ENCODE data around the gene PTPRE.

PTPRE gene

GRCh38 chr10:127925471-127926207 lies 18.7 kb downstream of the PTPRE start:
- no peaks in the 10 kb centered on the region for H3K27me3 Mint-ChIP-seq
- no peaks in the 10 kb centered on the region for H3K9me3 Mint-ChIP-seq
- no peak for ATAC-seq
- H3K4me3 Mint-ChIP-seq = no peak overlapping the region
- DNase-seq = no peak
- H3K4me1 Mint-ChIP-seq = no peaks in the 10 kb centered on the region
- peak overlapping the region in 1 of 2 donors; percentile 46 for H3K27ac Mint-ChIP-seq

DNA sequence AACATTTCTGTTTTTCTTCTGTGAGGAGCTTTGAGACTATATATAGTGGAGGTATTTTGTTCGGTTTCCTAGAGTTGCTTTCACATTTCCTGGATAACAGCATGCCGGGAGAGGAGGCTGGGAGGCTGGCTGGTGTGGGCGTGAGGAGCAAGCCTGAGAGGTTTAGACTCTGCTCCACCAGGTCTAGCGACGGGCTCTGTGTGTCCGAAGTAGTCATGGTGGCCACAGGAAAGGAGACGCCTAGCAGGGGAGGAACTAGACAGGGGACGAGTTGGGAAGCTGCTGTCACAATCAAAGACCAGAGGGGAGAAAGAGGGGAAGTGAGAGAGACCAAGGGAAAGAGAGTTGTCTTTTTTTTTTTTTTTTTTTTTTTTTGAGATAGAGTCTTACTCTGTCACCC lies 19.6 kb downstream of the PTPRE start:
- Mint-ChIP-seq H3K27ac (no peak overlapping the region), H3K27me3 (no peaks in the 10 kb centered on the region), H3K4me3 (no peak overlapping the region), H3K9me3 (no peaks in the 10 kb centered on the region), H3K4me1 (no peaks in the 10 kb centered on the region)
- no peak for ATAC-seq
- DNase-seq = no peak

DNA sequence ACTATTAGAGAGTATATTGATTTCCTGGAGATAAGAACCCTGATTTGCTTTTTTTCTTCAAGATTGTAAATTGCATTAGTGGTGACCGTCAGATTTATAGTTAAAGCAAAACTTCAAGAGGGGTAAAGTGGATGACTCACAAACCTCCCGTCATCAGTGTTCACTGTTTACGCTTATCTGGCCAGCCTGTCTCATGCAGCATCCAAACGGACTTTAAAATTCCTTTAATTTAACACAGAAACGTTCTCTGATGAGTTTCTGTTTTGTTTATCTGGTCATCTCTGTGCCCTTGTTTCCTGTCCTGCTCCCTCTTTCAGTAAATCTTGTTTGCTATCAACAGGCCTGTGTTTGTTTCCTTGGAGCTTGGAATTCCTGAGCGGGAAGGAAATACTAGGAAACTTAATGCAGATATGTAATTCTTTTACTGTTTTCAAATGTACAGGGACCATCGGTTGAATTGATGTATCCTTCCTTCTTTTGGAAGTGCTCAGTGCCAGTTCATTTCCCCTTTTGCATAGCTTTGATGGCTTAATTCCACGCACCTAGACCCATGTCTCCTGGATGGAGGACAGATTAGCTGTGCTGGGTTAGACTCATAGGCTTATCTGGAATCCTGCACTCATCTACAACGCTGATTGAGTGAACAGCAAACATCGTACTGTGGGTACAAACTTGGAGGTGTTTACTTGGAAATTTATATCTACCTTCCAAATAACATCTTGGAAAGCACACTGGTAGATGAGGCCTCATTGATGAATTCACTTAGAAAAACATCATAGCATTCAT lies 21.3 kb downstream of the PTPRE start:
- no peaks in the 10 kb centered on the region for H3K9me3 Mint-ChIP-seq
- H3K4me1 Mint-ChIP-seq = no peaks in the 10 kb centered on the region
- H3K4me3 Mint-ChIP-seq = no peak overlapping the region
- H3K27ac Mint-ChIP-seq = no peak overlapping the region
- ATAC-seq (no peak), DNase-seq (no peak)
- no peaks in the 10 kb centered on the region for H3K27me3 Mint-ChIP-seq

GRCh38 chr10:127932521-127933270 lies 25.8 kb downstream of the PTPRE start:
- no peak for DNase-seq
- H3K27ac Mint-ChIP-seq = no peak overlapping the region
- no peaks in the 10 kb centered on the region for H3K4me1 Mint-ChIP-seq
- no peaks in the 10 kb centered on the region for H3K9me3 Mint-ChIP-seq
- no peak overlapping the region for H3K4me3 Mint-ChIP-seq
- ATAC-seq = no peak
- peaks cover 13% of the 10 kb centered on the region for H3K27me3 Mint-ChIP-seq

DNA sequence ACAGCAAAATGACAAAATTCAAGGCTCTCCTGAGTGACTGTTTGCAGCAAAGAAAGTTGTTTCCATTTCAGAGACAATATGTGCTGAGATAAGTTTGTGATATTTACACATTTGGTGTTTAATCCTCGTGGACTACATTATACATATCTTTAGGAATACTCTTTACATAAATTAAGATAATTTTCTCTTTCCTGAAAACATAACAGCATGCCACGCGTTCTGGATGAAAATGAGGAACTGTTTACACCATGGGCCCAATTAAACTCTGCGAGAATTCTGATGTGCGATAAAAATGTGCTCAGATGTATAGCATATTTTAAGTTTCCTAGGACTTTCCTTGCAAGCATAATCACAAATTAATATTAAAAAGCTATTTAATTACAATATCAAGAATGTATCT lies 26.4 kb downstream of the PTPRE start:
- Mint-ChIP-seq H3K4me3 (no peak overlapping the region), H3K27ac (no peak overlapping the region), H3K9me3 (no peaks in the 10 kb centered on the region), H3K27me3 (peaks cover 18% of the 10 kb centered on the region), H3K4me1 (no peaks in the 10 kb centered on the region)
- no peak for DNase-seq
- ATAC-seq = no peak

GRCh38 chr10:127934383-127934782 lies 27.5 kb downstream of the PTPRE start:
- H3K4me1 Mint-ChIP-seq = no peaks in the 10 kb centered on the region
- H3K4me3 Mint-ChIP-seq = no peak overlapping the region
- H3K9me3 Mint-ChIP-seq = no peaks in the 10 kb centered on the region
- H3K27ac Mint-ChIP-seq = no peak overlapping the region
- ATAC-seq = peak; percentile 37
- DNase-seq = no peak
- peaks cover 26% of the 10 kb centered on the region for H3K27me3 Mint-ChIP-seq

GRCh38 chr10:127935071-127935561 lies 28.2 kb downstream of the PTPRE start:
- DNase-seq = peak in 1 of 2 donors; percentile 52
- no peaks in the 10 kb centered on the region for H3K9me3 Mint-ChIP-seq
- H3K4me1 Mint-ChIP-seq = no peaks in the 10 kb centered on the region
- H3K27me3 Mint-ChIP-seq = peaks cover 32% of the 10 kb centered on the region
- H3K4me3 Mint-ChIP-seq = peak overlapping the region in 1 of 2 donors; percentile 76
- ATAC-seq = peak; percentile 88
- peak overlapping the region in 1 of 2 donors; percentile 72 for H3K27ac Mint-ChIP-seq

DNA sequence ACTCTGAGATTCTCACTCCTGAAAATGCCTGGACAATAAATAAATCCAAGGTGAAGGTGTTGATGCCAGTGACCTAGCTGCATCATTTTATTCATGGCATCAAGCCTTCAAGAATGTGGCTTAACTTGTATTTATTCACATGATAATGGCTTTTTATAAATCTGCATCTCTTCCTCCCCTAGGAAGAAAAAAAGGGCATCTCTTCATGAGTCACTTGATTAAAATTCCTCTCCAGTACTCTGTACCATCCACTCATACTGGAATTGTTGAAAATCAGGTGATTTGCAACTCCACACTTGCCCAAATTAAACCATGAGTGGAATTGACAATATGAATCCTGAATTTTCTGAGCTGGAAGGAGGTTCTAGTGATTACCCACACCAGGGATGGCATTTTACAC lies 30.2 kb downstream of the PTPRE start:
- Mint-ChIP-seq H3K27me3 (peaks cover 32% of the 10 kb centered on the region), H3K4me1 (no peaks in the 10 kb centered on the region), H3K4me3 (no peak overlapping the region), H3K9me3 (no peaks in the 10 kb centered on the region), H3K27ac (no peak overlapping the region)
- ATAC-seq (no peak), DNase-seq (no peak)

DNA sequence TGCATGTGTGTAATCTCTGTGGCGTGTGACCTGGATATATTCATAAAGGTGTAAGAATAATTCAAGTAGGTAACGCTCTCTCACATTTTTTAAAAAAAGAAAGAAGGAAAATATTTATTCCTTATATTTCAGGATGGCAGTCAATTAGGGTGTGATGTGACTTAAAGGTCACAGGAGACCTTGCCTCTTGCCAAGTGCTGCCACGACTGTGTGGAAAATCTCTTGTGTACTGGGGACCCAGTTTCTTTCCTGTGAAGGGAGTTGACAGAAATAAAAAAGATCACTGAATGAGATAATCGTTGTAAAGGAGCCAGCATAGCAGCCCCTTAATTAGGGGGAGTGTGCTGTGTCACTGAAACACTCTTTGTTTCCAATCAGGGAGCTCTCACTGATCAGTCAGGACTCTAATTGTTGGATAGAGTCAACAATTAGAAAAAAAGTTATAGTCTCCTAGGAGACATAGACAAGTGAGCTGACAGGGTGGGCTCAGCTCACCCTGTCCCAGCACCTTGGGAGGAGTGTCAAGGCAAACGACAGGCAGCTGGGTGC lies 31.1 kb downstream of the PTPRE start:
- H3K4me3 Mint-ChIP-seq = no peak overlapping the region
- H3K9me3 Mint-ChIP-seq = no peaks in the 10 kb centered on the region
- DNase-seq = no peak
- H3K4me1 Mint-ChIP-seq = peaks cover 8% of the 10 kb centered on the region
- peaks cover 32% of the 10 kb centered on the region for H3K27me3 Mint-ChIP-seq
- ATAC-seq = no peak
- no peak overlapping the region for H3K27ac Mint-ChIP-seq

GRCh38 chr10:127939786-127940330 lies 33.0 kb downstream of the PTPRE start:
- no peaks in the 10 kb centered on the region for H3K9me3 Mint-ChIP-seq
- peaks cover 9% of the 10 kb centered on the region for H3K4me1 Mint-ChIP-seq
- DNase-seq (no peak), ATAC-seq (no peak)
- peak overlapping the region; percentile 29 to 93 for H3K27ac Mint-ChIP-seq
- H3K4me3 Mint-ChIP-seq = no peak overlapping the region
- H3K27me3 Mint-ChIP-seq = peaks cover 31% of the 10 kb centered on the region

GRCh38 chr10:127940866-127941640 lies 34.1 kb downstream of the PTPRE start:
- Mint-ChIP-seq H3K4me3 (no peak overlapping the region), H3K9me3 (no peaks in the 10 kb centered on the region), H3K4me1 (peaks cover 19% of the 10 kb centered on the region), H3K27ac (no peak overlapping the region), H3K27me3 (peaks cover 19% of the 10 kb centered on the region)
- DNase-seq = no peak
- ATAC-seq = no peak

DNA sequence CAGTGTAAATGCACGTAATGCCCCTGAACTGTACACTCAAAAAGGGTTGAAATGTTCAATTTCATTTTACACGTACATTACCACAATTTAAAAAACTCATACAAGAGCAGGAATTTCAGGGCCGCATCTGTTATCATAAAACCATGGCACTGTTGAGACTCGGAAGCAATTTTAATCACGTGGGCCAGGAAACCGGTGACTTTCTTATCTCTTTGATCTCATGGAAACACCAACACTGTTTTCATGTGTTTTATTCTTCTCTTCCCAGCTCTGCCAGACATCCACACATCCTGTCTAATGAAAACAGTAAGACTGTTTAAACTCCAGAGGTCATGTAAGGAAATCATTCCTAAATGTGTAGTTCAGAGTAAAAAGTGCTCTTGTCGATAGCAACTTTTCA lies 35.9 kb downstream of the PTPRE start:
- peaks cover 21% of the 10 kb centered on the region for H3K4me1 Mint-ChIP-seq
- ATAC-seq = no peak
- H3K4me3 Mint-ChIP-seq = no peak overlapping the region
- no peaks in the 10 kb centered on the region for H3K9me3 Mint-ChIP-seq
- no peak overlapping the region for H3K27ac Mint-ChIP-seq
- no peak for DNase-seq
- peaks cover 18% of the 10 kb centered on the region for H3K27me3 Mint-ChIP-seq

DNA sequence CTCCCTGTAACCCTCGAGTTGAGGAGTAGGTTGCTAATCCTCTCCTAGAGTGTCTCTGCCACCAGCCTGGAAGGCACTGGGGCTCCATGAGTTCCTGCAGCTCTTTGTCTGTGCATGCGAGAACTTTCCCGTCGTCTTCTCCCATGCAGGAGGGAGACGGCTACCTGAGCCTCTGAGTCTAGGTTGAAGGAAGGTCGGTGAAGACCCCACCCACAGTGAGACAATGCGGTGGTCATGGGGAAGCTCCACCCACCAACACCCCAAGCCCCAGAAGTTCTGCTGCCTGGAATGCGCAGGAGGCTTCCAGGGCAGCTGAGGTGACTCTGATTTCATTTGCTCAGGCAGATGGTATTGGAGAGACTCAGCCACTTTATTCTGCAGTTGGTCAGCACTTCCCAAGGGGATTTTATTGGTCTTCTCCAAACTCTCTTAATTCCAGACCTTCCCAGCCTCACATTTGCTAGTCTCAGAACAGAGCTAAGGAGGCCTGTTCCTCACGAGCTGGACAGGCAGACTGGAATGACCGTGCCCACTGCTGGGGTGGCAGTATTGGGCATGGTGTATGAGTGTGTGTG lies 36.5 kb downstream of the PTPRE start:
- H3K27me3 Mint-ChIP-seq = peaks cover 12% of the 10 kb centered on the region
- DNase-seq (no peak), ATAC-seq (no peak)
- no peaks in the 10 kb centered on the region for H3K9me3 Mint-ChIP-seq
- H3K4me1 Mint-ChIP-seq = peaks cover 21% of the 10 kb centered on the region
- no peak overlapping the region for H3K27ac Mint-ChIP-seq
- H3K4me3 Mint-ChIP-seq = no peak overlapping the region

DNA sequence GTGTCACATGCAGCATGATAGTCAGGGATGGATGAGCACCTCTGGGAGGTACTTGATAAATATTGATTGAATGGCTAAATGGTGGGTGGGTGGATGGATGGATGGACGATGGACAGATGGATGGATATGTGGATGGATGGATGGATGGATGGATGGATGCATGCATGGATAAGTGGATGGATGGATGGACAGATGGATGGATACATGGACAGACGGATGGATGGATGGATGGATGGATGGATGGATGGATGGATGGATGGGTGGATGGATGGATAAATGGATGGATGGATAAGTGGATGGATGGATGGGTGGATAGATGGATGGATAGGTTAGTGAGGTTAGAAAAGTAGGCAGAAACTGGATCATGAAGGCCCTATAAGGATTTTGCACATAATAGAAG lies 37.4 kb downstream of the PTPRE start:
- DNase-seq (no peak), ATAC-seq (no peak)
- Mint-ChIP-seq H3K9me3 (no peaks in the 10 kb centered on the region), H3K4me3 (no peak overlapping the region), H3K4me1 (peaks cover 21% of the 10 kb centered on the region), H3K27ac (no peak overlapping the region), H3K27me3 (peaks cover 7% of the 10 kb centered on the region)

Measured in stimulated activated naive CD8-positive, alpha-beta T cell treated with anti-CD3 and anti-CD28 coated beads, Interleukin-15, amount 100 ng/mL, for 72 hours (primary cell).